DOHH2 (cell line): ENCODE data around the gene PAGR1.

Experiments
- CTCF ChIP-seq: fragments of 200-600 bp; sonication (generic); IDR thresholded peaks from one replicate; pipeline ENCODE4 v1.5.1; 2014; ENCODE audit warnings: antibody characterized with exemption, mild to moderate bottlenecking, low read depth, low read length; ENCODE audit not compliant: poor library complexity, severe bottlenecking
- EZH2phosphoT487 ChIP-seq: fragments of 200-600 bp; sonication (generic); IDR thresholded peaks from 2 replicates; pipeline ENCODE4 v1.6.1; 2017; ENCODE audit warnings: borderline replicate concordance, mild to moderate bottlenecking, antibody characterized with exemption, low read length, moderate library complexity, mixed read lengths

DNA sequence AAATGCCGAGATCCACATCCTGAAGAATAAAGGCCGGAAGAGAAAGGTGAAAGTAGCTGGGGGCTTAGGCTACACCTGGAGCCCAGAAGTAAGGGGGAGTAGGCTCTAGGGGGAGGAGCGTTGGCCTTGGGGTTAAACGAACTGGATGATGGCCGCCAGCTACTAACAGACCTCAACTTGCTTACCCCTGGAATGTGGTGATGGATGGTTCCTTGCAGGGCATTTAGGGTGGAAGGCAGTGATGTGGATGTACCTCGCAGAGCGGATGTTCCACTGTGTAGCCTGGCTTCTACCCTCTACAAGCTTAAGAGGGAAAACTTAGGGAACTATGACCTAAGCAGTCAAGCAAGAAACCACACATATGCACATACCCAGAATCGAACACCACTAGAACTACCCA, 11.9 kb upstream of the PAGR1 start:
- TF ChIP-seq CTCF (no peak), EZH2phosphoT487 (no peak)
